Astrocyte (in vitro differentiated cells and primary cell): ENCODE measurements around the gene CALD1.

Source experiments
- CTCF ChIP-seq: IDR thresholded peaks from 2 replicates; pipeline ENCODE4 v1.5.1; 2011; ENCODE audit warnings: low read depth, mild to moderate bottlenecking, inconsistent platforms, low read length, moderate library complexity; ENCODE audit not compliant: insufficient read depth
- EZH2 ChIP-seq: IDR thresholded peaks from 2 replicates; pipeline ENCODE4 v1.6.1; 2012; ENCODE audit warnings: mild to moderate bottlenecking, low read length, inconsistent platforms; ENCODE audit not compliant: insufficient read depth

- TF ChIP-seq CTCF (no peak), EZH2 (no peak)
These were observed 40.9 kb downstream of the CALD1 start for GRCh38 chr7:134820295-134820694.
